Skeletal muscle satellite cell (primary cell): ENCODE measurements around the gene ME3. TPM values are rescaled to one million over a fixed set of nuclear protein-coding genes. Genes with fewer than 3 reads are reported as not detected.

ENCODE experiments used
- H3K27me3 ChIP-seq: 2 replicates; pipeline ENCODE4 v1.7.0; 2013; ENCODE audit warnings: low read length; ENCODE audit not compliant: control insufficient read depth, insufficient read depth
- H3K36me3 ChIP-seq: 2 replicates; pipeline ENCODE4 v1.7.0; 2013; ENCODE audit warnings: mild to moderate bottlenecking, control low read depth, low read length; ENCODE audit not compliant: insufficient read depth
- H3K4me1 ChIP-seq: 2 replicates; pipeline ENCODE4 v1.7.0; 2013; ENCODE audit warnings: low read length; ENCODE audit not compliant: control insufficient read depth, insufficient read depth
- H3K4me2 ChIP-seq: 2 replicates; pipeline ENCODE4 v1.7.0; 2013; ENCODE audit warnings: mild to moderate bottlenecking, low read length
- H3K4me3 ChIP-seq: 2 replicates; pipeline ENCODE4 v1.7.0; 2013; ENCODE audit warnings: low read length
- H3K9ac ChIP-seq: 2 replicates; pipeline ENCODE4 v1.7.0; 2013; ENCODE audit warnings: mild to moderate bottlenecking, low read depth, low read length, moderate library complexity
- H3K9me3 ChIP-seq: replicated peaks from 2 replicates; pipeline ENCODE4 v1.7.0; 2013; ENCODE audit warnings: mild to moderate bottlenecking, control low read depth, low read length
- total RNA-seq: library from RNA; depleted of rRNA; stranded (reverse); fragments of >200 nt; gene quantifications from 2 replicates; pipeline ENCODE4 v1.2.3, GENCODE V29; 2012; rRNA removed

Gene ME3
- total RNA-seq, result 14.7 and 26.6 TPM in 2 replicates

GRCh38 chr11:86672007-86672621, at the start of gene ME3:
Gene ME3 (minus strand): TSS chr11:86672616.
- H3K9ac ChIP-seq, result peak within 1 kb of the TSS; percentile 90
- peaks cover 23% of the 10 kb centered on the region for H3K4me1 ChIP-seq
- peak within 1 kb of the TSS; percentile 99 for H3K4me2 ChIP-seq
- peak within 1 kb of the TSS; percentile 96 for H3K4me3 ChIP-seq
- no peaks in the 10 kb centered on the region for H3K36me3 ChIP-seq
- no peaks in the 10 kb centered on the region for H3K9me3 ChIP-seq
- no peaks in the 10 kb centered on the region for H3K27me3 ChIP-seq

- peak overlapping the region; percentile 33 for H3K9ac ChIP-seq
Measured at GRCh38 chr11:86722006-86722405, 49.6 kb upstream of the ME3 start.

GRCh38 chr11:86720546-86720945, 48.1 kb upstream of the ME3 start:
- H3K27me3 ChIP-seq, result no peaks in the 10 kb centered on the region
- no peaks in the 10 kb centered on the region for H3K36me3 ChIP-seq
- H3K9ac ChIP-seq, result peak overlapping the region; percentile 40
- H3K9me3 ChIP-seq, result peaks cover 6% of the 10 kb centered on the region
- peak overlapping the region; percentile 53 for H3K4me2 ChIP-seq
- no peak overlapping the region for H3K4me3 ChIP-seq
- peaks cover 48% of the 10 kb centered on the region for H3K4me1 ChIP-seq

More at GRCh38 chr11:86722006-86722405, 49.6 kb upstream of the ME3 start:
- H3K27me3 ChIP-seq, result no peaks in the 10 kb centered on the region
- H3K4me3 ChIP-seq, result no peak overlapping the region
- H3K9me3 ChIP-seq, result peaks cover 6% of the 10 kb centered on the region
- peak overlapping the region; percentile 9 for H3K4me2 ChIP-seq
- no peaks in the 10 kb centered on the region for H3K36me3 ChIP-seq
- H3K4me1 ChIP-seq, result peaks cover 54% of the 10 kb centered on the region

GRCh38 chr11:86719781-86720463, 47.5 kb upstream of the ME3 start:
- Histone ChIP-seq H3K27me3 (no peaks in the 10 kb centered on the region), H3K4me1 (peaks cover 48% of the 10 kb centered on the region), H3K4me3 (no peak overlapping the region), H3K9me3 (peaks cover 6% of the 10 kb centered on the region), H3K36me3 (no peaks in the 10 kb centered on the region), H3K4me2 (peak overlapping the region; percentile 53), H3K9ac (peak overlapping the region; percentile 42)

- Histone ChIP-seq H3K9me3 (peaks cover 6% of the 10 kb centered on the region), H3K4me3 (no peak overlapping the region), H3K27me3 (no peaks in the 10 kb centered on the region), H3K4me2 (no peak overlapping the region), H3K36me3 (no peaks in the 10 kb centered on the region), H3K9ac (peak overlapping the region; percentile 42), H3K4me1 (peaks cover 48% of the 10 kb centered on the region)
Measured at GRCh38 chr11:86718999-86719398, 46.6 kb upstream of the ME3 start.

- no peaks in the 10 kb centered on the region for H3K27me3 ChIP-seq
- H3K9me3 ChIP-seq, result peaks cover 6% of the 10 kb centered on the region
- peaks cover 48% of the 10 kb centered on the region for H3K4me1 ChIP-seq
- H3K4me2 ChIP-seq, result no peak overlapping the region
- H3K4me3 ChIP-seq, result no peak overlapping the region
- H3K9ac ChIP-seq, result no peak overlapping the region
- no peaks in the 10 kb centered on the region for H3K36me3 ChIP-seq
Measured at GRCh38 chr11:86718521-86718920, 46.1 kb upstream of the ME3 start.

- no peak overlapping the region for H3K4me2 ChIP-seq
- no peak overlapping the region for H3K9ac ChIP-seq
- peaks cover 48% of the 10 kb centered on the region for H3K4me1 ChIP-seq
- no peaks in the 10 kb centered on the region for H3K36me3 ChIP-seq
- no peak overlapping the region for H3K4me3 ChIP-seq
- peaks cover 1% of the 10 kb centered on the region for H3K9me3 ChIP-seq
- no peaks in the 10 kb centered on the region for H3K27me3 ChIP-seq
Measured at GRCh38 chr11:86717817-86718501, 45.5 kb upstream of the ME3 start.

- H3K4me1 ChIP-seq, result peaks cover 34% of the 10 kb centered on the region
- H3K9me3 ChIP-seq, result no peaks in the 10 kb centered on the region
- H3K4me3 ChIP-seq, result no peak overlapping the region
- H3K9ac ChIP-seq, result no peak overlapping the region
- H3K4me2 ChIP-seq, result no peak overlapping the region
- H3K36me3 ChIP-seq, result no peaks in the 10 kb centered on the region
- H3K27me3 ChIP-seq, result no peaks in the 10 kb centered on the region
Measured at GRCh38 chr11:86715611-86716010, 43.2 kb upstream of the ME3 start.

GRCh38 chr11:86713552-86713951, 41.1 kb upstream of the ME3 start:
- no peaks in the 10 kb centered on the region for H3K9me3 ChIP-seq
- no peaks in the 10 kb centered on the region for H3K27me3 ChIP-seq
- peaks cover 17% of the 10 kb centered on the region for H3K4me1 ChIP-seq
- no peak overlapping the region for H3K4me3 ChIP-seq
- no peak overlapping the region for H3K9ac ChIP-seq
- no peaks in the 10 kb centered on the region for H3K36me3 ChIP-seq
- no peak overlapping the region for H3K4me2 ChIP-seq

GRCh38 chr11:86710936-86711335, 38.5 kb upstream of the ME3 start:
- H3K9me3 ChIP-seq, result no peaks in the 10 kb centered on the region
- no peak overlapping the region for H3K4me3 ChIP-seq
- no peaks in the 10 kb centered on the region for H3K36me3 ChIP-seq
- no peaks in the 10 kb centered on the region for H3K27me3 ChIP-seq
- no peak overlapping the region for H3K4me2 ChIP-seq
- peaks cover 8% of the 10 kb centered on the region for H3K4me1 ChIP-seq
- H3K9ac ChIP-seq, result no peak overlapping the region

GRCh38 chr11:86708669-86709068, 36.3 kb upstream of the ME3 start:
- no peak overlapping the region for H3K9ac ChIP-seq
- no peak overlapping the region for H3K4me3 ChIP-seq
- no peak overlapping the region for H3K4me2 ChIP-seq
- peaks cover 6% of the 10 kb centered on the region for H3K4me1 ChIP-seq
- H3K9me3 ChIP-seq, result no peaks in the 10 kb centered on the region
- H3K36me3 ChIP-seq, result no peaks in the 10 kb centered on the region
- H3K27me3 ChIP-seq, result no peaks in the 10 kb centered on the region
